BJ (cell line): ENCODE results near the gene FAH. TPM values are rescaled to one million over a fixed set of nuclear protein-coding genes. Genes with fewer than 3 reads are reported as not detected.

Experiments
- CTCF ChIA-PET: fragments of 350-600 bp; formaldehyde crosslinking; extraction: SDS; loops from one replicate; lab custom pipeline; 2021; ENCODE audit warnings: antibody characterized with exemption, inconsistent platforms; lab: Yijun Ruan, JAX
- POLR2A ChIA-PET: fragments of 300-600 bp; sonication (Branson Sonifier 250); formaldehyde crosslinking; extraction: SDS; loops from one replicate; lab custom pipeline; 2021; ENCODE audit warnings: antibody characterized with exemption; lab: Charles Lee
- DNase-seq: peaks from one replicate; pipeline ENCODE4 v3.0.0-alpha.2; 2011; ENCODE audit warnings: low read depth
- H3K27me3 ChIP-seq: 2 replicates; pipeline ENCODE4 v1.6.0; 2011; ENCODE audit warnings: low read length; ENCODE audit not compliant: control insufficient read depth, insufficient read depth
- H3K36me3 ChIP-seq: 2 replicates; pipeline ENCODE4 v1.5.1; 2011; ENCODE audit warnings: low read length; ENCODE audit not compliant: control insufficient read depth, insufficient read depth
- H3K4me3 ChIP-seq: 2 replicates; pipeline ENCODE4 v1.5.1; 2011; ENCODE audit warnings: low read depth, mild to moderate bottlenecking, control low read depth, low read length
- CTCF ChIP-seq: IDR thresholded peaks from 2 replicates; pipeline ENCODE4 v1.5.1; 2011; ENCODE audit warnings: low read depth, mild to moderate bottlenecking, control low read depth, inconsistent platforms, low read length, moderate library complexity; ENCODE audit not compliant: insufficient read depth
- polyA plus RNA-seq: library from polyadenylated mRNA; depleted of rRNA; stranded (reverse); fragments of >200 nt; gene quantifications from 2 replicates; pipeline ENCODE4 v1.2.3, GENCODE V29; 2011

FAH gene
- polyA plus RNA-seq, 1 experiment, result 72.3 TPM

GRCh38 chr15:80186597-80186996, 33.8 kb downstream of the FAH start:
- Histone ChIP-seq H3K4me3 (no peak overlapping the region), H3K36me3 (peaks cover 8% of the 10 kb centered on the region), H3K27me3 (no peaks in the 10 kb centered on the region)
- ChIA-PET POLR2A (no interaction called here), CTCF (no interaction called here)
- no peak for TF ChIP-seq CTCF
- no peak for DNase-seq

GRCh38 chr15:80188251-80188650, 35.5 kb downstream of the FAH start:
- Histone ChIP-seq H3K36me3 (peaks cover 8% of the 10 kb centered on the region), H3K27me3 (no peaks in the 10 kb centered on the region), H3K4me3 (no peak overlapping the region)
- ChIA-PET CTCF (no interaction called here), POLR2A (no interaction called here)
- DNase-seq, result no peak
- no peak for TF ChIP-seq CTCF

GRCh38 chr15:80191198-80191597, 38.4 kb downstream of the FAH start:
- Histone ChIP-seq H3K27me3 (no peaks in the 10 kb centered on the region; the same call in 1 of the 2 replicates), H3K4me3 (no peak overlapping the region), H3K36me3 (peaks cover 4% of the 10 kb centered on the region)
- no peak for DNase-seq
- TF ChIP-seq CTCF, result no peak
- CTCF ChIA-PET, result no interaction called here
- POLR2A ChIA-PET, result interaction anchor here (0.6 kb wide), 1 partner anchor 14 kb away, joined by 5 read pairs; no protein-coding TSS in a partner anchor

DNA sequence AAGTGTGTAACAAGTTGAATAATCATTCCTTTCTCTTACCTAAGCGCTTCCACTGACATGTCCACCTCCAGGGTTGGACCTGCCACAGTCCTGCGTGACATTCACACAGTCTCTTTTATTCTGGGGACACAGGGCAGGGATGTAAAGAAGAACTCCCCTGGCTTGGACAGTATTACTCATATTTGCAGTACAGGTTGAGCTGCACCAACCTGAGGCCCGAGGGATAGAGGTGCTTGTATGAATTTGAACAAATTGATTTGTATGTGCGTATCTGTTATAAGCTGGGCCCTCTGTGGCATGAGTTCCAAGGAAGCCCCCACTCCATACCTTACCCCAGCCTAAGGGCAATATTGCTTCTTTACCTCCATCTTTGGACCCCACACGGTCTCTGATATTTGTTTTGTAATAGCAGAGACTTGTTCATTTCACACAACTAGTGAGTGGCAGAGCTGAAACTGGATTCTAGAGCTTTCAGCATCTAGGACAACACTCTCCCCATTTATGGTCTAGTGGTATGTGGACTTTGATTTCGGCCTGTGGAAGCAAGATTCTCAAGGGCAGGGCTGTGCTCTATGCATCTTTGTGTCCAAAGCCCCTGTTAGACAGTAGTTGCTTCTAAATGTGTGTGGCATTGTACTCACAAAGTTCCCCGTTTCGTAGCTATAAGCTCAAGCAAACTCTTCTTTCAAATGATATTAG, 39.2 kb downstream of the FAH start:
- no peak for TF ChIP-seq CTCF
- CTCF ChIA-PET, result no interaction called here

GRCh38 chr15:80194186-80194585, 41.4 kb downstream of the FAH start:
- no peaks in the 10 kb centered on the region for H3K36me3 ChIP-seq
- CTCF ChIA-PET, result no interaction called here
- TF ChIP-seq CTCF, result no peak

More for the DNA sequence above, 39.2 kb downstream of the FAH start:
- no peak for DNase-seq
- H3K27me3 ChIP-seq, result no peaks in the 10 kb centered on the region; the same call in 1 of the 2 replicates
- no peak overlapping the region for H3K4me3 ChIP-seq
- peaks cover 2% of the 10 kb centered on the region for H3K36me3 ChIP-seq
- POLR2A ChIA-PET, result no interaction called here

More at GRCh38 chr15:80194186-80194585, 41.4 kb downstream of the FAH start:
- DNase-seq, result no peak
- no peaks in the 10 kb centered on the region; the same call in 1 of the 2 replicates for H3K27me3 ChIP-seq
- POLR2A ChIA-PET, result no interaction called here
- H3K4me3 ChIP-seq, result no peak overlapping the region
